ENCODE measurements around the gene ZCWPW1. TPM values are rescaled to one million over a fixed set of nuclear protein-coding genes. Genes with fewer than 3 reads are reported as not detected.

ZCWPW1 gene
- total and polyA plus RNA-seq, 2 experiments from 2014 or later, result 0.59 to 2.7 TPM

DNA sequence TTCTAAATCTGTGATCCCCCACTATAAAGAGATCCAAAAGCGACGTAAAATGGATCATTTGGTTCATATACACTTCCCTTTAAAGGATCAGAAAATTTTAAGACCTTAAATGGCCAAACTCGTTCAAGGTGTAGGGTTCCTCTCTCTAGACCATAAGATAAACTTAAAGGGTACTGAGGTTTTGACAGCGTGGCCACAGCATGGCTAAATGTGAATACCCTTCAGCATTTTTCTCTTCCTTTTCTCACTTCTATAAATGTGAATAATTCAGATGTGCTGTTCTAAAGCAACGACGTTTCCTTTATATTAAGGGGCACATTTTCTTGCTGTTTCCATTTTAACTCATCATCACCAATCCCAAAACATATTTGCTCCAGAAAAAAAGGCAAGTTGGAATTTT, 5.2 kb downstream of the ZCWPW1 start:
- H3K9me3 Mint-ChIP-seq, result peaks cover 8% of the 10 kb centered on the region; the same call in 2 of the 3 replicates
- Histone ChIP-seq H3K36me3 (ENCODE audit: insufficient read depth) (no peaks in the 10 kb centered on the region), H4K20me1 (replicated peaks; ENCODE audit: insufficient read depth) (no peaks in the 10 kb centered on the region; the same call in 1 of the 2 replicates), H3F3A (replicated peaks; ENCODE audit: low read depth) (no peaks in the 10 kb centered on the region), H3K27ac (ENCODE audit: low read depth) (no peak overlapping the region), H3K4me3 (no peak overlapping the region), H3K27me3 (ENCODE audit: insufficient read depth) (peaks cover 9% of the 10 kb centered on the region), H3K79me2 (replicated peaks; ENCODE audit: insufficient read depth) (no peaks in the 10 kb centered on the region), H3K4me2 (no peak overlapping the region), H2AFZ (no peak overlapping the region), H3K4me1 (ENCODE audit: insufficient read depth) (no peaks in the 10 kb centered on the region), H3K9me2 (ENCODE audit: insufficient read depth) (0 out of 2 replicates have a peak, but pooled peaks cover 3% of the 10 kb centered on the region)
- H3K36me3 Mint-ChIP-seq (ENCODE audit: low read depth), result 0 out of 3 replicates have a peak, but pooled peaks cover 3% of the 10 kb centered on the region
- DNase-seq (ENCODE audit: low spot score), result no peak
- H3K27ac Mint-ChIP-seq, result no peak overlapping the region
- no peak for ATAC-seq
- peaks cover 15% of the 10 kb centered on the region for H3K27me3 Mint-ChIP-seq (ENCODE audit: insufficient read depth, low read depth, poor library complexity)
- no peaks in the 10 kb centered on the region for H3K4me1 Mint-ChIP-seq
- no peak for TF ChIP-seq POLR2AphosphoS5 (IDR thresholded peaks at IDR 0.05; ENCODE audit: low read depth)
- no peak for TF ChIP-seq EZH2 (IDR thresholded peaks at IDR 0.05; ENCODE audit: low read depth, unreplicated experiment)
- TF ChIP-seq JUNB (IDR thresholded peaks at IDR 0.05; ENCODE audit: unreplicated experiment), result no peak
- TF ChIP-seq STAT1 (IDR thresholded peaks at IDR 0.05; ENCODE audit: unreplicated experiment), result no peak
- TF ChIP-seq CREB1 (CRISPR knock-in tag; IDR thresholded peaks at IDR 0.05; ENCODE audit: low read depth), result no peak
- TF ChIP-seq, protein P1, sequence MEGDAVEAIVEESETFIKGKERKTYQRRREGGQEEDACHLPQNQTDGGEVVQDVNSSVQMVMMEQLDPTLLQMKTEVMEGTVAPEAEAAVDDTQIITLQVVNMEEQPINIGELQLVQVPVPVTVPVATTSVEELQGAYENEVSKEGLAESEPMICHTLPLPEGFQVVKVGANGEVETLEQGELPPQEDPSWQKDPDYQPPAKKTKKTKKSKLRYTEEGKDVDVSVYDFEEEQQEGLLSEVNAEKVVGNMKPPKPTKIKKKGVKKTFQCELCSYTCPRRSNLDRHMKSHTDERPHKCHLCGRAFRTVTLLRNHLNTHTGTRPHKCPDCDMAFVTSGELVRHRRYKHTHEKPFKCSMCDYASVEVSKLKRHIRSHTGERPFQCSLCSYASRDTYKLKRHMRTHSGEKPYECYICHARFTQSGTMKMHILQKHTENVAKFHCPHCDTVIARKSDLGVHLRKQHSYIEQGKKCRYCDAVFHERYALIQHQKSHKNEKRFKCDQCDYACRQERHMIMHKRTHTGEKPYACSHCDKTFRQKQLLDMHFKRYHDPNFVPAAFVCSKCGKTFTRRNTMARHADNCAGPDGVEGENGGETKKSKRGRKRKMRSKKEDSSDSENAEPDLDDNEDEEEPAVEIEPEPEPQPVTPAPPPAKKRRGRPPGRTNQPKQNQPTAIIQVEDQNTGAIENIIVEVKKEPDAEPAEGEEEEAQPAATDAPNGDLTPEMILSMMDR (conservative IDR thresholded peaks at IDR 0.05; ENCODE audit: low read depth in 2 of 2), result no peak
- TF ChIP-seq, protein P2, sequence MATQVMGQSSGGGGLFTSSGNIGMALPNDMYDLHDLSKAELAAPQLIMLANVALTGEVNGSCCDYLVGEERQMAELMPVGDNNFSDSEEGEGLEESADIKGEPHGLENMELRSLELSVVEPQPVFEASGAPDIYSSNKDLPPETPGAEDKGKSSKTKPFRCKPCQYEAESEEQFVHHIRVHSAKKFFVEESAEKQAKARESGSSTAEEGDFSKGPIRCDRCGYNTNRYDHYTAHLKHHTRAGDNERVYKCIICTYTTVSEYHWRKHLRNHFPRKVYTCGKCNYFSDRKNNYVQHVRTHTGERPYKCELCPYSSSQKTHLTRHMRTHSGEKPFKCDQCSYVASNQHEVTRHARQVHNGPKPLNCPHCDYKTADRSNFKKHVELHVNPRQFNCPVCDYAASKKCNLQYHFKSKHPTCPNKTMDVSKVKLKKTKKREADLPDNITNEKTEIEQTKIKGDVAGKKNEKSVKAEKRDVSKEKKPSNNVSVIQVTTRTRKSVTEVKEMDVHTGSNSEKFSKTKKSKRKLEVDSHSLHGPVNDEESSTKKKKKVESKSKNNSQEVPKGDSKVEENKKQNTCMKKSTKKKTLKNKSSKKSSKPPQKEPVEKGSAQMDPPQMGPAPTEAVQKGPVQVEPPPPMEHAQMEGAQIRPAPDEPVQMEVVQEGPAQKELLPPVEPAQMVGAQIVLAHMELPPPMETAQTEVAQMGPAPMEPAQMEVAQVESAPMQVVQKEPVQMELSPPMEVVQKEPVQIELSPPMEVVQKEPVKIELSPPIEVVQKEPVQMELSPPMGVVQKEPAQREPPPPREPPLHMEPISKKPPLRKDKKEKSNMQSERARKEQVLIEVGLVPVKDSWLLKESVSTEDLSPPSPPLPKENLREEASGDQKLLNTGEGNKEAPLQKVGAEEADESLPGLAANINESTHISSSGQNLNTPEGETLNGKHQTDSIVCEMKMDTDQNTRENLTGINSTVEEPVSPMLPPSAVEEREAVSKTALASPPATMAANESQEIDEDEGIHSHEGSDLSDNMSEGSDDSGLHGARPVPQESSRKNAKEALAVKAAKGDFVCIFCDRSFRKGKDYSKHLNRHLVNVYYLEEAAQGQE (IDR thresholded peaks at IDR 0.05; ENCODE audit: unreplicated experiment), result no peak
- H3K4me3 Mint-ChIP-seq, result no peak overlapping the region

DNA sequence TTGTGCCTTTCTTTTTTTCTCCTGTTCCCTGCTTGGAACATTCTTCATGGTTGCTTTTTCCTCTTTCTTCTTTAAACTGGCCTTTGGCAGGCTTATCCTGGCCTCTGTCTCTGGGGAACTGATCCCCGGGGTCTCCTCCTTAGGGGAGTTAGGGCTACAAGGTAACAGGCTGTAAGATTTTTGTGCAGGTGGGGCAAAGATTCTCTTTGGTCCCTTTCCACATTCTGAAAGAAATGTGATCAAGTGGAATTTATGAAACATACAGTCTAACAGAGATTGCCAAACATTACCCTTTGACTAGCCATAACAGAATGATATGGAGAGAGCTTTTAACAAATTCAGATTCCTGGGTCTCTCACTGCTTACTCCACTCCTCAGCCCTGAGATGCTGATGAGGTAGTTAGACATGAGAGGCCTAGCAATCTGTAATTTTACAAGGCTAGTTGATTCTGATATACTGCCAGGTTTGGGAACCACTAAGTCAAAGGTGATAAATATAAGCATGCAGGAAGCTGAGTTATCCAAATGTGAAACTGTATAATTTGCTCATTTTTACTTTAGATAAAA, 8.8 kb downstream of the ZCWPW1 start:
- Histone ChIP-seq H3K4me2 (no peak overlapping the region), H3K27ac (ENCODE audit: low read depth) (no peak overlapping the region), H3K36me3 (ENCODE audit: insufficient read depth) (no peaks in the 10 kb centered on the region), H2AFZ (no peak overlapping the region), H3K4me1 (ENCODE audit: insufficient read depth) (no peaks in the 10 kb centered on the region), H3F3A (replicated peaks; ENCODE audit: low read depth) (no peaks in the 10 kb centered on the region), H3K4me3 (no peak overlapping the region), H4K20me1 (replicated peaks; ENCODE audit: insufficient read depth) (no peaks in the 10 kb centered on the region; the same call in 1 of the 2 replicates), H3K79me2 (replicated peaks; ENCODE audit: insufficient read depth) (no peaks in the 10 kb centered on the region), H3K27me3 (ENCODE audit: insufficient read depth) (no peaks in the 10 kb centered on the region), H3K9me2 (ENCODE audit: insufficient read depth) (no peaks in the 10 kb centered on the region)
- no peak overlapping the region for H3K27ac Mint-ChIP-seq
- no peaks in the 10 kb centered on the region for H3K9me3 Mint-ChIP-seq
- no peaks in the 10 kb centered on the region for H3K36me3 Mint-ChIP-seq (ENCODE audit: low read depth)
- H3K4me3 Mint-ChIP-seq, result no peak overlapping the region
- no peak for DNase-seq (ENCODE audit: low spot score)
- no peak for ATAC-seq
- H3K4me1 Mint-ChIP-seq, result no peaks in the 10 kb centered on the region
- H3K27me3 Mint-ChIP-seq (ENCODE audit: insufficient read depth, low read depth, poor library complexity), result peaks cover 3% of the 10 kb centered on the region
- TF ChIP-seq, protein P3, sequence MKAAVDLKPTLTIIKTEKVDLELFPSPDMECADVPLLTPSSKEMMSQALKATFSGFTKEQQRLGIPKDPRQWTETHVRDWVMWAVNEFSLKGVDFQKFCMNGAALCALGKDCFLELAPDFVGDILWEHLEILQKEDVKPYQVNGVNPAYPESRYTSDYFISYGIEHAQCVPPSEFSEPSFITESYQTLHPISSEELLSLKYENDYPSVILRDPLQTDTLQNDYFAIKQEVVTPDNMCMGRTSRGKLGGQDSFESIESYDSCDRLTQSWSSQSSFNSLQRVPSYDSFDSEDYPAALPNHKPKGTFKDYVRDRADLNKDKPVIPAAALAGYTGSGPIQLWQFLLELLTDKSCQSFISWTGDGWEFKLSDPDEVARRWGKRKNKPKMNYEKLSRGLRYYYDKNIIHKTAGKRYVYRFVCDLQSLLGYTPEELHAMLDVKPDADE (IDR thresholded peaks at IDR 0.05), result no peak
- TF ChIP-seq EZH2phosphoT487 (IDR thresholded peaks at IDR 0.05; ENCODE audit: unreplicated experiment), result no peak

All from GM23338 (cell line).